Measurements from ENCODE around the gene MALSU1.
A peak's percentile ranks its signal among the peaks of the same experiment; 100 is the strongest.

Gene MALSU1

GRCh38 chr7:23337374-23337773, 38.2 kb downstream of the MALSU1 start:
- DNase-seq, result no peak

GRCh38 chr7:23338439-23338838, 39.3 kb downstream of the MALSU1 start:
- no peak for DNase-seq

GRCh38 chr7:23338863-23339262, 39.7 kb downstream of the MALSU1 start:
- no peak for DNase-seq

- no peak for DNase-seq
Observed at GRCh38 chr7:23341846-23342598, 42.9 kb downstream of the MALSU1 start.

- no peak for DNase-seq
Observed at GRCh38 chr7:23343102-23343501, 44.0 kb downstream of the MALSU1 start.

GRCh38 chr7:23343806-23344475, 44.8 kb downstream of the MALSU1 start:
- no peak for DNase-seq

- DNase-seq, result no peak
Observed at GRCh38 chr7:23345601-23346000, 46.5 kb downstream of the MALSU1 start.

GRCh38 chr7:23346316-23346715, 47.2 kb downstream of the MALSU1 start:
- DNase-seq, result no peak

GRCh38 chr7:23347033-23347681, 48.0 kb downstream of the MALSU1 start:
- no peak for DNase-seq

- no peak for DNase-seq
Observed at GRCh38 chr7:23347682-23348180, 48.6 kb downstream of the MALSU1 start.

GRCh38 chr7:23349484-23350157, 50.5 kb downstream of the MALSU1 start:
- no peak for DNase-seq

GRCh38 chr7:23350466-23350865, 51.3 kb downstream of the MALSU1 start:
- no peak for DNase-seq

GRCh38 chr7:23353172-23353571, 54.0 kb downstream of the MALSU1 start:
- peak; percentile 50 for DNase-seq

GRCh38 chr7:23356168-23356567, 57.0 kb downstream of the MALSU1 start:
- DNase-seq, result no peak

- DNase-seq, result no peak
Observed at GRCh38 chr7:23356726-23357125, 57.6 kb downstream of the MALSU1 start.

- peak; percentile 1 for DNase-seq
Observed at GRCh38 chr7:23357190-23358093, 58.3 kb downstream of the MALSU1 start.

GRCh38 chr7:23358152-23358674, 59.1 kb downstream of the MALSU1 start:
- DNase-seq, result no peak
